ENCODE results near the gene ZNF428.
"Not testable (repeated sequence)": the region's sequence is repeated elsewhere in the genome, so short reads cannot be mapped to it uniquely, and the experiment has no call there.

ZNF428 gene

GRCh38 chr19:43619262-43620060, at the start of gene ZNF428:
Gene ZNF428, minus strand, starts transcription at chr19:43619629. Its CDS starts 5,325 bp downstream, at chr19:43614304.
- DNase-seq (ENCODE audit: low read depth in 2 of 2) = peak; percentile 78 to 80

- DNase-seq (ENCODE audit: low read depth in 2 of 2) = peak; percentile 99
Observed at GRCh38 chr19:43668406-43669109, 49.1 kb upstream of the ZNF428 start.

- DNase-seq (ENCODE audit: low read depth in 2 of 2) = no peak
Observed at GRCh38 chr19:43667876-43668405, 48.5 kb upstream of the ZNF428 start.

- no peak for DNase-seq (ENCODE audit: low read depth in 2 of 2)
Observed at GRCh38 chr19:43667126-43667875, 47.9 kb upstream of the ZNF428 start.

GRCh38 chr19:43664018-43664417, 44.6 kb upstream of the ZNF428 start:
- DNase-seq (ENCODE audit: low read depth in 2 of 2) = no peak

- no peak for DNase-seq (ENCODE audit: low read depth in 2 of 2)
Observed at GRCh38 chr19:43662487-43662886, 43.1 kb upstream of the ZNF428 start.

GRCh38 chr19:43660971-43661360, 41.5 kb upstream of the ZNF428 start:
- DNase-seq (ENCODE audit: low read depth in 2 of 2) = no peak

- DNase-seq (ENCODE audit: low read depth in 2 of 2) = no peak
Observed at GRCh38 chr19:43660301-43660970, 41.0 kb upstream of the ZNF428 start.

- DNase-seq (ENCODE audit: low read depth in 2 of 2) = no peak
Observed at GRCh38 chr19:43658494-43658893, 39.1 kb upstream of the ZNF428 start.

- DNase-seq (ENCODE audit: low read depth in 2 of 2) = no peak
Observed at GRCh38 chr19:43658001-43658400, 38.6 kb upstream of the ZNF428 start.

GRCh38 chr19:43656436-43656835, 37.0 kb upstream of the ZNF428 start:
- no peak for DNase-seq (ENCODE audit: low read depth in 2 of 2)

- no peak for DNase-seq (ENCODE audit: low read depth in 2 of 2)
Observed at GRCh38 chr19:43652546-43652874, 33.1 kb upstream of the ZNF428 start.

- DNase-seq (ENCODE audit: low read depth in 2 of 2) = no peak
Observed at GRCh38 chr19:43651758-43652545, 32.5 kb upstream of the ZNF428 start.

- DNase-seq (ENCODE audit: low read depth in 2 of 2) = not testable (repeated sequence)
Observed at GRCh38 chr19:43650276-43650675, 30.8 kb upstream of the ZNF428 start.

- DNase-seq (ENCODE audit: low read depth in 2 of 2) = no peak
Observed at GRCh38 chr19:43649514-43649913, 30.1 kb upstream of the ZNF428 start.

GRCh38 chr19:43648633-43649032, 29.2 kb upstream of the ZNF428 start:
- no peak for DNase-seq (ENCODE audit: low read depth in 2 of 2)

- DNase-seq (ENCODE audit: low read depth in 2 of 2) = no peak
Observed at GRCh38 chr19:43644181-43644580, 24.8 kb upstream of the ZNF428 start.

- DNase-seq (ENCODE audit: low read depth in 2 of 2) = no peak
Observed at GRCh38 chr19:43643326-43643725, 23.9 kb upstream of the ZNF428 start.

GRCh38 chr19:43642531-43642930, 23.1 kb upstream of the ZNF428 start:
- DNase-seq (ENCODE audit: low read depth in 2 of 2) = no peak

- no peak for DNase-seq (ENCODE audit: low read depth in 2 of 2)
Observed at GRCh38 chr19:43641333-43641732, 21.9 kb upstream of the ZNF428 start.

- no peak for DNase-seq (ENCODE audit: low read depth in 2 of 2)
Observed at GRCh38 chr19:43640424-43640757, 21.0 kb upstream of the ZNF428 start.
